HL-60 (cell line): Measurements from ENCODE around the gene FABP7.

Experiments used
- CTCF ChIP-seq: IDR thresholded peaks from one replicate; pipeline ENCODE4 v1.5.1; 2011; ENCODE audit warnings: low read length, control low read depth, inconsistent platforms; ENCODE audit not compliant: insufficient read depth
- GABPA ChIP-seq: IDR thresholded peaks from 2 replicates; pipeline ENCODE4 v1.6.1; 2012; ENCODE audit warnings: low read depth
- REST ChIP-seq: IDR thresholded peaks from 2 replicates; pipeline ENCODE4 v1.6.1; 2012; ENCODE audit warnings: low read depth; ENCODE audit not compliant: insufficient replicate concordance

- TF ChIP-seq CTCF (no peak), REST (no peak), GABPA (no peak)
These were observed 23.7 kb downstream of the FABP7 start for GRCh38 chr6:122803171-122803661.
